Endometrial microvascular endothelial cells (primary cell): ENCODE measurements around the gene ANKRD1. TPM values are rescaled to one million over a fixed set of nuclear protein-coding genes. Genes with fewer than 3 reads are reported as not detected.

Experiments used
- in situ Hi-C: cut with HindIII; loops from 2 replicates; pipeline ENCODE4 v1.10.0; 2017; ENCODE audit warnings: low sequenced_read_pairs, low pct_unique_long_range_greater_than_20kb; ENCODE audit errors: inconsistent ontology term
- total RNA-seq: library from RNA; depleted of rRNA; stranded (reverse); fragments of >200 nt; gene quantifications from one replicate; pipeline ENCODE4 v1.2.3, GENCODE V29; 2015; ENCODE audit errors: inconsistent ontology term

The ANKRD1 gene
- total RNA-seq, 1 donor from 2014 or later = 460 TPM

- in situ Hi-C loops = no loop called here
Measured at GRCh38 chr10:90872648-90873020, 48.3 kb downstream of the ANKRD1 start.

- in situ Hi-C loops = no loop called here
Measured at GRCh38 chr10:90871766-90872647, 48.9 kb downstream of the ANKRD1 start, which contains the start of gene RPP30. Gene RPP30 (plus strand): TSS chr10:90871974. CDS start chr10:90871987, 13 bp downstream.

GRCh38 chr10:90871279-90871765, 49.6 kb downstream of the ANKRD1 start:
- in situ Hi-C loops = no loop called here

GRCh38 chr10:90866050-90866598, 54.8 kb downstream of the ANKRD1 start:
- in situ Hi-C loops = no loop called here

GRCh38 chr10:90865401-90865800, 55.5 kb downstream of the ANKRD1 start:
- in situ Hi-C loops = no loop called here

GRCh38 chr10:90862908-90863514, 57.9 kb downstream of the ANKRD1 start:
- in situ Hi-C loops = no loop called here

Other genes with a start within 250 kb of the ANKRD1 start
- gene HTR7, start 63.0 kb downstream of the ANKRD1 start, total RNA-seq = 1.3 TPM
- gene RPP30, start 49.1 kb downstream of the ANKRD1 start, total RNA-seq = 66.4 TPM